ENCODE data around the gene HIRA.
"Not testable (repeated sequence)": the region's sequence is repeated elsewhere in the genome, so short reads cannot be mapped to it uniquely, and the experiment has no call there.

GRCh38 chr22:19436444-19437161 is 5.1 kb upstream of the HIRA start:
- not testable (repeated sequence) for TF ChIP-seq CTCF, POLR2A (IDR thresholded peaks at IDR 0.05)

All from transverse colon (tissue), 3 donors.